ENCODE results near the gene CLCNKA.

DNA sequence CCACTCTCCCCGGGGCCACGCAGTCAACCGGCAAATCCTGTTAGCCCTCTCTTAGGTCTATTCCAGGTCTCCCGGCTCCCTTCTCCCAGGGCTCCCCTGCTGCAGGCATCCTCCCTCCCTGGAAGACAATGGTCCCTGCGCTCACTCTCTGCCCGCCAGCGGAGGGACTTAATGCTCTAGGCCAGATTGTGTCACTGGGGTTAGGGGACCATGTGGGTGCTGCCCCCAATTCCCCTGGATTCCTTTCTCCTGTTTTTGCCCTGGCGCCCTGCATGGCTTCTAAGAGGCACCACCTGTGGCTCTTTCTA is 43.4 kb downstream of the CLCNKA start:
- TF ChIP-seq POLR2A (IDR thresholded peaks at IDR 0.05): no peak
- TF ChIP-seq, protein P1, sequence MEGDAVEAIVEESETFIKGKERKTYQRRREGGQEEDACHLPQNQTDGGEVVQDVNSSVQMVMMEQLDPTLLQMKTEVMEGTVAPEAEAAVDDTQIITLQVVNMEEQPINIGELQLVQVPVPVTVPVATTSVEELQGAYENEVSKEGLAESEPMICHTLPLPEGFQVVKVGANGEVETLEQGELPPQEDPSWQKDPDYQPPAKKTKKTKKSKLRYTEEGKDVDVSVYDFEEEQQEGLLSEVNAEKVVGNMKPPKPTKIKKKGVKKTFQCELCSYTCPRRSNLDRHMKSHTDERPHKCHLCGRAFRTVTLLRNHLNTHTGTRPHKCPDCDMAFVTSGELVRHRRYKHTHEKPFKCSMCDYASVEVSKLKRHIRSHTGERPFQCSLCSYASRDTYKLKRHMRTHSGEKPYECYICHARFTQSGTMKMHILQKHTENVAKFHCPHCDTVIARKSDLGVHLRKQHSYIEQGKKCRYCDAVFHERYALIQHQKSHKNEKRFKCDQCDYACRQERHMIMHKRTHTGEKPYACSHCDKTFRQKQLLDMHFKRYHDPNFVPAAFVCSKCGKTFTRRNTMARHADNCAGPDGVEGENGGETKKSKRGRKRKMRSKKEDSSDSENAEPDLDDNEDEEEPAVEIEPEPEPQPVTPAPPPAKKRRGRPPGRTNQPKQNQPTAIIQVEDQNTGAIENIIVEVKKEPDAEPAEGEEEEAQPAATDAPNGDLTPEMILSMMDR (IDR thresholded peaks at IDR 0.05): no peak

Data from lower leg skin (tissue), 3 donors.